Fibroblast of peridontal ligament (primary cell): ENCODE results near the gene IGF2BP2.
"Not testable (repeated sequence)": the region's sequence is repeated elsewhere in the genome, so short reads cannot be mapped to it uniquely, and the experiment has no call there.

Experiments
- DNase-seq: peaks from one replicate; pipeline ENCODE4 v3.0.0-alpha.2; 2010; ENCODE audit errors: extremely low read depth

Gene IGF2BP2

DNA sequence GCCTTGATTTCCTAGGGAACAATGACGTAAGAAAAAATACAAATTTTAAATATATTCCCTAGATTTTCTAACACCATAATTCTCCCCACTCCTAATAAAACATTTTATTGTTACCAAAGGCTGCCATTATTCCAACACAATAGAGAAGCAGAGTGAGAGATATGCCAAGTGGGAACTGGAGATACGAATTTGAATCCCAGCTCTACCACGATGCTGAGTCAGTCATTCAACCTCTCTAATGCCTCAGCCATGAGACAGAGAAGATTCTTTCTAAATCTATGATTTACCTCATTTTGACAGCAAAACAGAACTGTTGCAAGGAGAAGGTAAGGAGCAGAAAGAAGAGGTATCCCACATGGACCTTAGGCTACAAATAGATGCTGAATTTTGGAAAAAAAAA lies 112.5 kb downstream of the IGF2BP2 start:
- DNase-seq, result no peak

DNA sequence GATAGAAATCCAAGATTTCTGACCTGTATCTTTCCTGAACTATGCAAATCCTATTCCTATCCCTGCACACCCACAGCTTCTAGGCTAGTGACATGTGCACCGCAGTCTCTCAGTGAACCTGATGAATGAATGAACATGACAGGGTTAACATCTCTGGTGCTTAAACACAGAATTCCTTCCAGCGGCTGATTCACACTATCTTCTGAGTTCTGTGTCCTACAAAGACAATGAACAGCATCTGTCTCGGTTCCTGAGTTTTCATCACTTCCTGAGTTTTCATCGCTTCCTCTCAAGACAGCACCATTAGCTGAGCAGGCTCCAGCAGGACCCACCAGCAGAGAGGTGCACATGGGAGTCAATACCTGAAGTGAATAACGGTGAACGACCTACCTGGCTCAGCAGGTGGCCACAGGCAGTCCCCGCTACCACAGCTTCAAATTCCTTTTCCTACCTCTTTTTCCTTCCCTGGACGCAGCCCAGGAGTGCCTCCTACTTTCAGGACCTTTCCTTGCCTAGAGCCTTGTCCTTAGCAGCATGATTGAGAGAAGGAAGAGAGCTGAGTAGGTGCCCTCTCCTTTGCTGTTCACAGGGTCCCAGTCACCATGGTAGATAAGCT lies 113.5 kb downstream of the IGF2BP2 start:
- no peak for DNase-seq

DNA sequence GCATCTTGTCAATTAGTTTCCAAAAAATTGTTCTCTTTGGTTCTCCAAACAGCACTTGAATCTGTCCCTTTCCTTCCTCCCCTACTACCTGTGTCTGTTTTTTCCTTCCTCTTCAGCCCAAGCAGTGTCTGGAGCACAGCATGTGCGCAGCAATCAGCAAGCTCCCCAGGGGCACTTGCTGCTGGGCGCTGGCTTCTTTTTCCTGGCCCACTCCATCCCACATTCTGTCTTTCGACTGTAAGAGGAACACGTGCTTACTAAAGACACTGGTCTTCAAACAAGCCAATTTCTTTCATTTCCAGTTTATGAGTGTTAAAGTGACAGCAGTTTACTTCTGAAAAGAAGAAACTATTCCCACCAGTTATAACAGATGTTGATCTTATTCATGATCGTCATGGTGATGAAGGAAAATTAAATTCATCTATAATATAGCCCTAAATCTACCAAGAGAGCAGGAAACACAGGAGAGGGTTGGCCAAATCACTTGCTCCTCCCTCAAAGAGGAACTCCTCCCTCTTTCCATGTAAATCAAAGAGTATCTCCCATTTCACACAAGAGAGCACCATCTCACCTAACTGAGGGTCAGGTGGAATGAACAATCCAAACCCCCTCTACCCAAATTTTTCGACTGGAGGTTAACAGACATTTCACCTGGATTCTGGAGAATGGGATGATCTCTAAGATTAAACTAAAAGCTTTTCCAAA lies 115.4 kb downstream of the IGF2BP2 start:
- no peak for DNase-seq

DNA sequence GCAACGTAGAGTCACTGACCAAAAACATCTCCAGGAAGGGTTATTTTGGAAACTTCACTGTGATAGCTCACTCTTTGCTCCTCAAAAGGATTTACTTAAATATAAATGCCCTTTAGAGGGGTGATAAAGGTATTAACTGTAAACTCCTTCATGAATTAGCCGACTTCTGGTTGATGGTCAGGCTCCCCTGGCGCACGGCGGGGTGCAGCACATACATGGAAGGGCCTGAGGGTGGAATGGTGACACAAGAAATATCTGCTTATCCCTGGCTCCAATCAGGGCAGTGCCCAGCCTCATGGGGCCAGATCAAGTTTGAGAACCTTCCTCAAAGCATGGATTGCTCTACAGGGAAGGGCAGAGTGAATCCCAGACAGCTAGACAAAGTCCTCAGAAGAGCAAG lies 116.5 kb downstream of the IGF2BP2 start:
- no peak for DNase-seq

- DNase-seq, result no peak
Observed at GRCh38 chr3:185705498-185705897, 119.3 kb downstream of the IGF2BP2 start.

- DNase-seq, result no peak
Observed at GRCh38 chr3:185702262-185703225, 122.3 kb downstream of the IGF2BP2 start.

DNA sequence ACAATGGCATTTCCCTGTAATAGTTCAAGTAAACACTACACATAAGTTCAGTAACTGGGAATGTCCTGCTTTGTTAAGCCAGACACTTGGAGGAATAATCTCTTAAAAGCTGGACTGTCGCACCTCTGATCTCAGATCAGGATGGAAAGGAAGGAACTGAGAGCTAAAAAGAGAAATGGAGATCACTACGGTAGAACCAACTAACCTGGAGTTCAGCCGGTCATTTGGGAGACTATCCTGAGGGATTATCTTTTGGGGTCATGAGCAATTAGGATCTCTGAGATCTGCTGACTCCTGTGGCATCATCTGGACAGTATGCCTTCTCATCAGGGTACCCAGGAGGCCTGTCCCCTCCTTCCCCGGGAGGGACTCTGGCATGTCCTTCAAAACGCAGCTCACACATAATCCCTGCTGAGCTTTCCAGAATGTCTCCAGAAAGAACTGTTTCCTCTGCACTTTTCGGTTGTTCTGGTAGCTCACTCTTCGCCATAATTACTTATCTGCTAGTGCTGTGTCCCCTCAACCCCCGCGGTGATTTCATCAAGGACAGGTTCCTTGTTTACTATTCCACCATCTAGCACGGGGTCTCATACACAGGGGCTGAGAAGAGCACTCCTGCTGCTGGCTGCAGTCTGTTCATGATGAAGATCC lies 123.1 kb downstream of the IGF2BP2 start:
- no peak for DNase-seq

DNA sequence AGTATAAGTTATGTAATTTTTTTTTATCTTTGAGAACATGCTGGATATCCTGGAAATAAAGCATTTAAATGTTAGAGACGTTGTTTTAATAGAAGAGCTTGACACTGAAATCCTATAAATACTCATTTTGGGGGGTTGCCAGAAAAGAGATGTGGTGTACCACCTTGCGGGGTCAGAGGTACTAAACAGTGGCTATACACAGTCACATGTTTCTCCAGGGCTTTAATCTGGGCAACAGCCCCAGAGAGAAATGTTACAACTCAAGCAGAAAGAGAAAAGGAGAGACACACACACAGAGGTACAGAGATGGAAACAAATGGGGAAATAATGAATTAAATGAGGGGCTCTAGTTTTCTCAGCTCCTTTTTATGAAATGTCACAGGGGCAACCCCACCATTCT lies 124.9 kb downstream of the IGF2BP2 start:
- DNase-seq, result no peak

DNA sequence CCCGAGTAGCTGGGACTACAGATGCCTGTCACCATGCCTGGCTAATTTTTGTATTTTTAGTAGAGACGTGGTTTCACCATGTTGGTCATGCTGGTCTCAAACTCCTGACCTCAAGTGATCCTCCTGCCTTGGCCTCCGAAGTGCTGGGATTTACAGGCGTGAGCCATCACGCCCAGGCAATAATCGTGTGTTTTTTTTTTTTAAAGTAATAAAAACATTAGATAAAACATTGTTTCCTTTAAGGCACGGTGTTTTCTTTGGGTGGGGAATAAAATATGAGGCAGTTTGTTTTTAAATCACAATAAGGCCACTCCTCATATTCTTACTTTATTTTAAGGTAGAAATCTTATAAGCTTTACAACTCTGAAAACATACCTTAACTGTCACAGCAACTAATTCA lies 127.6 kb downstream of the IGF2BP2 start:
- DNase-seq, result not testable (repeated sequence)

DNA sequence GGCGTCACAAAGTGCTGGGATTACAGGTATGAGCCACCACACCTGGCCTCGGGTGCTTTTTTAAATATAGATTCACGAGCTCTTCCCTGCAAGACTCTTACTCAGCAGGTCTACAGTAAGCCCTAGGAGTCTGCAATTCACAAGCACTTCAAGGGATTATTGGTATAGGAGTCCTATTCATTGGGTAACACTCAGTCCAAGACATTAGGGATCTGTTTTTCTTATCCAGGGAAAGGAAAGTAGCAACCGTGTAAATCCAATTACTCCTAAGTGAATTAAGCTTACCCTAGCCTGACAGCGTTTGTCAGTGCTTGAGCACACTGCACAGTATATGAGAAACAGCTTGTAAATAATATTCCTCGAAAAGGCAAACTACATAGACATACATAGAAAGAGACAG lies 128.8 kb downstream of the IGF2BP2 start:
- DNase-seq, result no peak

GRCh38 chr3:185693985-185694653 lies 130.7 kb downstream of the IGF2BP2 start:
- DNase-seq, result peak; percentile 33

DNA sequence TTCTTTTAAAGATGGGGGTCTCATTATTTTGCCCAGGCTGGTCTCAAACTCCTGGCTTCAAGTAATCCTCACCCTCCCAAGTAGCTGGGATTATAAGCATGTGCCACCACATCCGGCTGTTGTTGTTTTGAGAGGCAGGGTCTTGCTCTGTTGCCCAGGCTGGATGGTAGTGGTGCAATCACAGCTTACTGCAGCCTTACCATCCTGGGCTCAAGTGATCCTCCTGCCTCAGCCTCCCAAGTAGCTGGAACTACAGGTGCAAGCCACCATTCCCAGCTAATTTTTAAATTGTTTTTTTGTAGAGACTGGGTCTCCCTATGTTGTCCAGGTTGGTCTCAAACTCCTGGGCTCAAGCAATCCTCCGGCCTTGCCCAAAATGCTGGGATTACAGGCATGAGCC lies 133.2 kb downstream of the IGF2BP2 start:
- DNase-seq, result no peak

DNA sequence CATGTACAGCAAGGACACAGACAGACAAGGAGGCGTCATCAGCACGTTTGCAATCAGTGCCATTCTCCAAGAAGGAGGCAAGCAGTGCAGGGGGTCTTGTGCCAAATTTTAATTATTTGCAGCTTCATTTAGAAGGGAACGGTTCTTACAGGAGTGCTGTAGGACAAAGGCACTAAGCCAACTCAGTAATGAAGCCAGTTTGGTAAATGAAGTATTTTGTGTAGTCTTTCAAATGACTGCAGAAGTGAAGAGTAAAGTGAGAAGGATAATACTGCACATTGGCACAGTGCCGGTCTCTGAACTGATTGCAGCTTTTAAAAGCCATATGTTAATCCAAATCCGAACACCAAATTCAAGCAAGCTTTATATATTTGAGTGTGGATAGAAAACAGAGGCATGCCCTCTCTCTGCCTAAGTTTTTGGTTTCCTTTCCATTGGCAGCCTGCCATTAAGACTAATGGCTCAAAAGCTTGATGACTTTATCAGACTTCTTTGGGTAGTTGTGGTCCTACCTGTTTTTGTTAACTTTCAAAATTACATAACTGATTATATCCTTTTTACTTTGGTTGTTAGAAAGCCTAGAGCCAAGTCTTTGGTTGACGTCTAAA lies 137.5 kb downstream of the IGF2BP2 start:
- peak; percentile 62 for DNase-seq

DNA sequence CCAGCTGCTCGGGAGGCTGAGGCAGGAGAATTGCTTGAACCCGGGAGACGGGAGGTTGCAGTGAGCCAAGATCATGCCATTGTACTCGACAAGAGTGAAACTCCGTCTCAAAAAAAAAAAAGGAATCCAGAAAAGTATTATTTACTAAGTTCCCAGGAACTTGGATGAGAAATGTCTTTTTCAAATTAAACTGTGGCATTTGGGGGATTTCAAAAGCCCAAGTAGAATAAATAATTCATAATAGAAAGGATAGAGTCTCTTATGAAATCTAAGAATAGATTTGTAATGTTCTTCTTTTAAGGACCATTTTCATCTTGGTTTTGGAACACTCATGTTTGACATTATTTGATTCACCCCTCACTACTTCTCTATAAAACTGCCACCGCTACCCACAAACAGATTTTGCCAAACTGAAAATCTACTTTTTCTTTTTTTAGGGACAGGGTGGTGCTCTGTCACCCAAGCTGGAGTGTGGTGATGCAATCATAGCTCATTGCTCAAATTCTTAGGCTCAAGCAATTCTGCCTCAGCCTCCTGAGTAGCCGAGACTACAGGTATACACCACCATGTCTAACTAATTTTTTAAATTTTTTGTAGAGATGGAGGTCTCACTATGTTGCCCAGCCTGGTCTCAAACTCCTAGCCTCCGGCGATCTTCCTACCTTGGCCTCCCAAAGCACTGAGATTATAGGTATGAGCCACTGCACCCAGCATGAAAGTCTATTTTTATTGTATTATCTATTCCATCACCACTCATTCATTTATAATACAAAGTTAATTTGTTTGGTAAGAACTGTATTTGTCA lies 139.4 kb downstream of the IGF2BP2 start:
- DNase-seq, result peak; percentile 65

GRCh38 chr3:185680231-185680630 lies 144.6 kb downstream of the IGF2BP2 start:
- peak; percentile 51 for DNase-seq

- no peak for DNase-seq
Observed at GRCh38 chr3:185678027-185678426, 146.8 kb downstream of the IGF2BP2 start.

GRCh38 chr3:185677146-185677829 lies 147.6 kb downstream of the IGF2BP2 start:
- DNase-seq, result peak; percentile 90

GRCh38 chr3:185667574-185667973 lies 157.3 kb downstream of the IGF2BP2 start:
- no peak for DNase-seq

DNA sequence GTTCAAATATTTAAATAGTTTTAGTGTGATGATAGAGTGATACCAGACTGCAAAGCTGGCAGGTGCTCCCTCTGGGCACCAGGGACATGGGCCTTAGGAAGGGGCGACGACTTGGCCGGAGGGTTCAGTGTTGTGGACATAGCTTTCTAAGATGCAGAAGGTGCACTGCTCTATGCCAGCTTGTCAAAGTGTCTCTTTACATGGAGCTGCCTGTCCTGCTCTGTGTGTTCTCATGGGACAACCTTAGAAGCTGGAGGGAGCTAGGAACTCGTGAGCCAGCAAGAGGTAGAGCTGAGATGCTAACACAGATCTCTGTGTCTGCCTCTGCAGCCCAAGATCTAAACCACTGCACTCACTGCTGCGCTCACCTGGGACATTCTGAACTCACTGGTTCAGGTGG lies 160.9 kb downstream of the IGF2BP2 start:
- DNase-seq, result no peak

DNA sequence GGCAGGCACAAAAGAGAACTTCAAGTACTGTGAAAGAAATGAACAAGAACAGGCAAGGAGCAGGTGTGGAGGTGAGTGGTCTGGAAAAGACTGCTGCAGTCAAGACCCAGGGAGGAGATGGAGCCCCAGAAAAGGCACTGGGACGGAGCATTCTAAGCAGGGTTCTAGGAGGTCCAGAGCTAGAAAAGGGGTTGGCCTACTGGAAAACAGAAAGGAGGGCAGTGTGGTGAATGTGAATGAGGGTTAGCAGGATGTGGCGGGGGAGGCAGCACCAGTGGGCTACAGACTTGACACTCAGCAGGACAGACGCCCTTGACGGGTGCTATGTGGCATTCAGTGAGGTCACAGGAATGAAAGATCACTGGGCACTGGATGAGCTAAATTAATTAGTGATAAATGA lies 163.1 kb downstream of the IGF2BP2 start:
- DNase-seq, result no peak
